SK-N-SH (cell line): ENCODE results near the gene MFSD6L.

ENCODE experiments used
- CTCF ChIP-seq: fragments of 200-600 bp; sonication (generic); IDR thresholded peaks from 2 replicates; pipeline ENCODE4 v1.6.1; 2017; ENCODE audit warnings: antibody characterized with exemption, mild to moderate bottlenecking, moderate library complexity
- EP300 ChIP-seq, 2 experiments: IDR thresholded peaks; 2 replicates each; pipeline versions ENCODE4 v1.4.0 to v1.6.1; 2012; ENCODE audit warnings: borderline replicate concordance in 1 of 2, low read depth in 1 of 2, low read length in 1 of 2
- JUND ChIP-seq: IDR thresholded peaks from 2 replicates; pipeline ENCODE4 v1.4.0; 2012
- RCOR1 ChIP-seq: fragments of 150-350 bp; IDR thresholded peaks from 2 replicates; pipeline ENCODE4 v1.6.1; 2017; ENCODE audit warnings: antibody characterized with exemption, low read length

DNA sequence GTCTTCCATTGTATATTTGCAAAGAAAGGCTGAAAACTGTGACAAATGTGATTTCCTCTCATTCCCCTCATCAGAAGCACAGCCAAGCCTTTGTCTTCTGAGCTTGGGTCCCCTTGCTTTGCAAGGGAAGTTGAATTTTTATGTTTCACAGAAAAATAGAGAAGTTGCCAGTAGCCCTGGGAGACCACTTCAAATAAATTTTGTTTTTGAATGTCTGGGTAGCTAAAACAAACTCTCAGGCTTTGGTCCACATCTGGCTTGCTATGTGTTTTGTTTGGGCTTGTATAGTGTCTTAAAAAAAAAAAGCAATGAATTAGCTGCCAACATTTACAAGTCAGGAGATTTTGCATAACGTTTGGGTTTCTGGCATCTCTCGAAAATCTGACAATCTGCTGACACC lies 44.2 kb upstream of the MFSD6L start:
- TF ChIP-seq CTCF = no peak
- no peak for TF ChIP-seq EP300 (IDR thresholded peaks at IDR 0.05; ENCODE audit: borderline replicate concordance in 1 of 2, low read depth in 1 of 2, low read length in 1 of 2)
- no peak for TF ChIP-seq RCOR1
- no peak for TF ChIP-seq JUND
